ENCODE results near the gene ENO4. TPM values are rescaled to one million over a fixed set of nuclear protein-coding genes. Genes with fewer than 3 reads are reported as not detected.

The ENO4 gene
- total and polyA plus RNA-seq, 10 of the 15 experiments (the other 5 are each of a cell fraction or from before 2014, with no cell fraction given): 0.12 to 0.37 (median 0.18) TPM; not detected in 7

DNA sequence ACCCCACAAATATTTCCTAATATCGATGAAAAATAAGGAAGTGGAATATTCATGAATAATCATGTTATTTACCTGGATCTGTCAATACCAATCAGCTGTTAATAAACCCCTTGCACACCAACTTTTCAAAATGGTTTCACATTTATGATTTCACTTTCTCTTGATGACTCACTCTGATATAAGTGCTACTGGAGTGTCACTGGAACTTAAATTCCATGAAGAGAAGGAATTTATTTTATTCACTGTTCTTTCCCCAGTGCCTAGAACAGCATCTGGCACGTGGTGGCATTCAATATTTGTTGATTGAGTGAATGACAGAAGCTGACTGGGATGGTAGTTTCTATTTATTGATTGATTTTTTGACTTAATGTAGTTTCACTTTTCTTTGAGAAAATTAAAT lies 3.5 kb upstream of the ENO4 start:
- Histone ChIP-seq H3K4me2 (ENCODE audit: control insufficient read depth, insufficient read depth) (peak overlapping the region; percentile 67), H2AFZ (ENCODE audit: control insufficient read depth, low read depth, low read length) (peak overlapping the region; percentile 2), H3K4me1 (ENCODE audit: control insufficient read depth, insufficient read depth, low read length) (peaks cover 30% of the 10 kb centered on the region), H3K4me3 (0 out of 2 replicates have a peak overlapping the region, but pooled peaks have one; percentile 22), H4K20me1 (ENCODE audit: control insufficient read depth, insufficient read depth) (no peaks in the 10 kb centered on the region), H3K36me3 (ENCODE audit: control insufficient read depth in 2 of 2, insufficient read depth in 2 of 2, low read length in 1 of 2) (no peaks in the 10 kb centered on the region), H3K27ac (ENCODE audit: control insufficient read depth, insufficient read depth) (no peak overlapping the region), H3K9me3 (replicated peaks; ENCODE audit: control insufficient read depth, insufficient read depth, low read length) (no peaks in the 10 kb centered on the region), H3K79me2 (ENCODE audit: control insufficient read depth, insufficient read depth, low read length) (no peaks in the 10 kb centered on the region; the same call in none of the 2 replicates), H3K9ac (ENCODE audit: control insufficient read depth, insufficient read depth, low read length) (no peak overlapping the region), H3K27me3 (replicated peaks in 1 of 2; ENCODE audit: control insufficient read depth in 2 of 2, insufficient read depth in 2 of 2, low read length in 1 of 2) (no peaks in the 10 kb centered on the region; a peak in 1 of 4 replicates)
- BruUV-seq (replicated peaks): no TSS peak
- no peak for ATAC-seq
- ChIA-PET SMC1A (ENCODE audit: uncharacterized antibody, unreplicated experiment) (interaction anchor here (0.9 to 1.4 kb wide), 2 partner anchors 8 to 16 kb away, joined by 3 to 5 read pairs; no protein-coding TSS in a partner anchor), POLR2A (no interaction called here), CTCF (interaction anchor here (1.1 kb wide), 1 partner anchor 57 kb away, joined by 3 read pairs; no protein-coding TSS in a partner anchor), RAD21 (ENCODE audit: unreplicated experiment) (interaction anchor here (0.8 kb wide), 1 partner anchor 329 kb away, joined by 3 read pairs; no protein-coding TSS in a partner anchor)
- no peak for FAIRE-seq
- no peak for DNase-seq (ENCODE audit: low read depth, low spot score)
- 0% methylated on average over 2 of the region's 2 CpGs for WGBS (ENCODE audit: insufficient coverage, insufficient replicate concordance, low lambda C conversion rate, missing lambda C conversion rate)
- intact Hi-C loops (cut with micrococcal nuclease; ENCODE audit: unreplicated experiment): no loop called here
- in situ Hi-C loops (cut with MboI): no loop called here
- TF ChIP-seq ZNF24 (IDR thresholded peaks at IDR 0.05): no peak
- TF ChIP-seq ZZZ3 (IDR thresholded peaks at IDR 0.05; ENCODE audit: control insufficient read depth, insufficient read length, low read depth): no peak
- TF ChIP-seq TBL1XR1 (IDR thresholded peaks at IDR 0.05; ENCODE audit: low read depth, low read length): no peak
- peak; percentile 16 to 52; a peak in 1 of 4 replicates for TF ChIP-seq IKZF2 (IDR thresholded peaks at IDR 0.05)
- TF ChIP-seq, protein P1, sequence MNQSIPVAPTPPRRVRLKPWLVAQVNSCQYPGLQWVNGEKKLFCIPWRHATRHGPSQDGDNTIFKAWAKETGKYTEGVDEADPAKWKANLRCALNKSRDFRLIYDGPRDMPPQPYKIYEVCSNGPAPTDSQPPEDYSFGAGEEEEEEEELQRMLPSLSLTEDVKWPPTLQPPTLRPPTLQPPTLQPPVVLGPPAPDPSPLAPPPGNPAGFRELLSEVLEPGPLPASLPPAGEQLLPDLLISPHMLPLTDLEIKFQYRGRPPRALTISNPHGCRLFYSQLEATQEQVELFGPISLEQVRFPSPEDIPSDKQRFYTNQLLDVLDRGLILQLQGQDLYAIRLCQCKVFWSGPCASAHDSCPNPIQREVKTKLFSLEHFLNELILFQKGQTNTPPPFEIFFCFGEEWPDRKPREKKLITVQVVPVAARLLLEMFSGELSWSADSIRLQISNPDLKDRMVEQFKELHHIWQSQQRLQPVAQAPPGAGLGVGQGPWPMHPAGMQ (IDR thresholded peaks at IDR 0.05; ENCODE audit: borderline replicate concordance): no peak
- TF ChIP-seq, protein P2, sequence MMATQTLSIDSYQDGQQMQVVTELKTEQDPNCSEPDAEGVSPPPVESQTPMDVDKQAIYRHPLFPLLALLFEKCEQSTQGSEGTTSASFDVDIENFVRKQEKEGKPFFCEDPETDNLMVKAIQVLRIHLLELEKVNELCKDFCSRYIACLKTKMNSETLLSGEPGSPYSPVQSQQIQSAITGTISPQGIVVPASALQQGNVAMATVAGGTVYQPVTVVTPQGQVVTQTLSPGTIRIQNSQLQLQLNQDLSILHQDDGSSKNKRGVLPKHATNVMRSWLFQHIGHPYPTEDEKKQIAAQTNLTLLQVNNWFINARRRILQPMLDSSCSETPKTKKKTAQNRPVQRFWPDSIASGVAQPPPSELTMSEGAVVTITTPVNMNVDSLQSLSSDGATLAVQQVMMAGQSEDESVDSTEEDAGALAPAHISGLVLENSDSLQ (IDR thresholded peaks at IDR 0.05): peak; percentile 39; the same call in 1 of the 2 replicates
- no peak for TF ChIP-seq RAD21 (IDR thresholded peaks at IDR 0.05; ENCODE audit: insufficient read depth, low read depth, low read length)
- TF ChIP-seq JUNB (IDR thresholded peaks at IDR 0.05): peak; percentile 67
- TF ChIP-seq HDAC2 (IDR thresholded peaks at IDR 0.05): no peak
- TF ChIP-seq, protein P3, sequence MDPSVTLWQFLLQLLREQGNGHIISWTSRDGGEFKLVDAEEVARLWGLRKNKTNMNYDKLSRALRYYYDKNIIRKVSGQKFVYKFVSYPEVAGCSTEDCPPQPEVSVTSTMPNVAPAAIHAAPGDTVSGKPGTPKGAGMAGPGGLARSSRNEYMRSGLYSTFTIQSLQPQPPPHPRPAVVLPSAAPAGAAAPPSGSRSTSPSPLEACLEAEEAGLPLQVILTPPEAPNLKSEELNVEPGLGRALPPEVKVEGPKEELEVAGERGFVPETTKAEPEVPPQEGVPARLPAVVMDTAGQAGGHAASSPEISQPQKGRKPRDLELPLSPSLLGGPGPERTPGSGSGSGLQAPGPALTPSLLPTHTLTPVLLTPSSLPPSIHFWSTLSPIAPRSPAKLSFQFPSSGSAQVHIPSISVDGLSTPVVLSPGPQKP (IDR thresholded peaks at IDR 0.05; ENCODE audit: low read depth, low read length): no peak
- TF ChIP-seq SP1 (IDR thresholded peaks at IDR 0.05; ENCODE audit: low read depth, low read length): no peak
- no peak; the same call in 1 of the 2 replicates for TF ChIP-seq NFIC (IDR thresholded peaks at IDR 0.05; ENCODE audit: low read depth, low read length)
- no peak for TF ChIP-seq CREB1 (IDR thresholded peaks at IDR 0.05; ENCODE audit: low read depth)
- TF ChIP-seq, protein P4, sequence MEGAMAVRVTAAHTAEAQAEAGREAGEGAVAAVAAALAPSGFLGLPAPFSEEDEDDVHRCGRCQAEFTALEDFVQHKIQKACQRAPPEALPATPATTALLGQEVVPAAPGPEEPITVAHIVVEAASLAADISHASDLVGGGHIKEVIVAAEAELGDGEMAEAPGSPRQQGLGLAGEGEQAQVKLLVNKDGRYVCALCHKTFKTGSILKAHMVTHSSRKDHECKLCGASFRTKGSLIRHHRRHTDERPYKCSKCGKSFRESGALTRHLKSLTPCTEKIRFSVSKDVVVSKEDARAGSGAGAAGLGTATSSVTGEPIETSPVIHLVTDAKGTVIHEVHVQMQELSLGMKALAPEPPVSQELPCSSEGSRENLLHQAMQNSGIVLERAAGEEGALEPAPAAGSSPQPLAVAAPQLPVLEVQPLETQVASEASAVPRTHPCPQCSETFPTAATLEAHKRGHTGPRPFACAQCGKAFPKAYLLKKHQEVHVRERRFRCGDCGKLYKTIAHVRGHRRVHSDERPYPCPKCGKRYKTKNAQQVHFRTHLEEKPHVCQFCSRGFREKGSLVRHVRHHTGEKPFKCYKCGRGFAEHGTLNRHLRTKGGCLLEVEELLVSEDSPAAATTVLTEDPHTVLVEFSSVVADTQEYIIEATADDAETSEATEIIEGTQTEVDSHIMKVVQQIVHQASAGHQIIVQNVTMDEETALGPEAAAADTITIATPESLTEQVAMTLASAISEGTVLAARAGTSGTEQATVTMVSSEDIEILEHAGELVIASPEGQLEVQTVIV (IDR thresholded peaks at IDR 0.05; ENCODE audit: borderline replicate concordance, partially characterized antibody): no peak
- TF ChIP-seq ZNF384 (IDR thresholded peaks at IDR 0.05; ENCODE audit: borderline replicate concordance, low read depth, low read length): no peak
